Suprapubic skin (tissue), 4 donors: Measurements from ENCODE around the gene AHRR. TPM values are rescaled to one million over a fixed set of nuclear protein-coding genes. Genes with fewer than 3 reads are reported as not detected.

Source experiments
- DNase-seq, 2 donors: peaks; one replicate each; pipeline ENCODE4 v3.0.0-alpha.2; 2019; ENCODE audit warnings: low spot score in 2 of 2
- H3K27ac ChIP-seq: fragments of 200-600 bp; sonication (generic); one replicate; pipeline ENCODE4 v1.5.1; 2019
- H3K27me3 ChIP-seq: fragments of 200-600 bp; sonication (generic); one replicate; pipeline ENCODE4 v1.5.1; 2019
- H3K36me3 ChIP-seq: fragments of 200-600 bp; sonication (generic); one replicate; pipeline ENCODE4 v1.5.1; 2019
- H3K4me1 ChIP-seq: fragments of 200-600 bp; sonication (generic); one replicate; pipeline ENCODE4 v1.5.1; 2019
- H3K4me3 ChIP-seq: fragments of 200-600 bp; sonication (generic); one replicate; pipeline ENCODE4 v1.5.1; 2019; ENCODE audit warnings: mild to moderate bottlenecking
- H3K9me3 ChIP-seq: fragments of 200-600 bp; sonication (generic); one replicate; pipeline ENCODE4 v1.5.1; 2019
- EP300 ChIP-seq: sonication (generic); formaldehyde crosslinking; IDR thresholded peaks from one replicate; pipeline ENCODE4 v1.6.1; 2017; ENCODE audit warnings: antibody characterized with exemption
- POLR2A ChIP-seq, 2 donors: fragments of 450-650 bp; IDR thresholded peaks; one replicate each; pipeline ENCODE4 v1.6.1; 2017; ENCODE audit warnings: antibody characterized with exemption in 2 of 2, mild to moderate bottlenecking in 2 of 2, moderate library complexity in 2 of 2
- POLR2AphosphoS5 ChIP-seq, 3 donors: sonication (generic); formaldehyde crosslinking; IDR thresholded peaks; one replicate each; pipeline ENCODE4 v1.6.1; 2017; ENCODE audit warnings: antibody characterized with exemption in 3 of 3
- WGBS: methylation state at CpG from one replicate; pipeline ENCODE4 v1.1.5; 2018; 5-methylcytosine and 5-hydroxymethylcytosine counted together
- total RNA-seq, 4 donors: library from RNA; depleted of rRNA; stranded (reverse); fragments of >200 nt; gene quantifications; one replicate each; pipeline ENCODE4 v1.1.0, GENCODE V29; 2016
- TF ChIP-seq, protein P1 (sequence below), 2 donors: fragments of 200-600 bp in 1 of 2; fragments of 450-650 bp in 1 of 2; sonication (generic) in 1 of 2; IDR thresholded peaks; one replicate each; pipeline ENCODE4 v1.5.1; 2016 to 2019; ENCODE audit warnings: antibody characterized with exemption in 2 of 2, mild to moderate bottlenecking in 1 of 2, moderate library complexity in 1 of 2

Gene AHRR
- total RNA-seq, 4 donors from 2014 or later = 3.0 to 10.7 (median 4.2) TPM

GRCh38 chr5:375336-375920 is 53.9 kb downstream of the AHRR start:
- Histone ChIP-seq H3K4me3 (no peak overlapping the region), H3K27me3 (peaks cover 27% of the 10 kb centered on the region), H3K9me3 (no peaks in the 10 kb centered on the region), H3K36me3 (no peaks in the 10 kb centered on the region), H3K27ac (no peak overlapping the region), H3K4me1 (peaks cover 13% of the 10 kb centered on the region)
- TF ChIP-seq EP300 = no peak
- TF ChIP-seq POLR2AphosphoS5 (IDR thresholded peaks at IDR 0.05) = no peak
- no peak for TF ChIP-seq POLR2A (IDR thresholded peaks at IDR 0.05)
- TF ChIP-seq, protein P1, sequence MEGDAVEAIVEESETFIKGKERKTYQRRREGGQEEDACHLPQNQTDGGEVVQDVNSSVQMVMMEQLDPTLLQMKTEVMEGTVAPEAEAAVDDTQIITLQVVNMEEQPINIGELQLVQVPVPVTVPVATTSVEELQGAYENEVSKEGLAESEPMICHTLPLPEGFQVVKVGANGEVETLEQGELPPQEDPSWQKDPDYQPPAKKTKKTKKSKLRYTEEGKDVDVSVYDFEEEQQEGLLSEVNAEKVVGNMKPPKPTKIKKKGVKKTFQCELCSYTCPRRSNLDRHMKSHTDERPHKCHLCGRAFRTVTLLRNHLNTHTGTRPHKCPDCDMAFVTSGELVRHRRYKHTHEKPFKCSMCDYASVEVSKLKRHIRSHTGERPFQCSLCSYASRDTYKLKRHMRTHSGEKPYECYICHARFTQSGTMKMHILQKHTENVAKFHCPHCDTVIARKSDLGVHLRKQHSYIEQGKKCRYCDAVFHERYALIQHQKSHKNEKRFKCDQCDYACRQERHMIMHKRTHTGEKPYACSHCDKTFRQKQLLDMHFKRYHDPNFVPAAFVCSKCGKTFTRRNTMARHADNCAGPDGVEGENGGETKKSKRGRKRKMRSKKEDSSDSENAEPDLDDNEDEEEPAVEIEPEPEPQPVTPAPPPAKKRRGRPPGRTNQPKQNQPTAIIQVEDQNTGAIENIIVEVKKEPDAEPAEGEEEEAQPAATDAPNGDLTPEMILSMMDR (IDR thresholded peaks at IDR 0.05) = no peak
- 90% methylated on average over 6 of the region's 21 CpGs for WGBS
- DNase-seq = peak; percentile 50 to 71

DNA sequence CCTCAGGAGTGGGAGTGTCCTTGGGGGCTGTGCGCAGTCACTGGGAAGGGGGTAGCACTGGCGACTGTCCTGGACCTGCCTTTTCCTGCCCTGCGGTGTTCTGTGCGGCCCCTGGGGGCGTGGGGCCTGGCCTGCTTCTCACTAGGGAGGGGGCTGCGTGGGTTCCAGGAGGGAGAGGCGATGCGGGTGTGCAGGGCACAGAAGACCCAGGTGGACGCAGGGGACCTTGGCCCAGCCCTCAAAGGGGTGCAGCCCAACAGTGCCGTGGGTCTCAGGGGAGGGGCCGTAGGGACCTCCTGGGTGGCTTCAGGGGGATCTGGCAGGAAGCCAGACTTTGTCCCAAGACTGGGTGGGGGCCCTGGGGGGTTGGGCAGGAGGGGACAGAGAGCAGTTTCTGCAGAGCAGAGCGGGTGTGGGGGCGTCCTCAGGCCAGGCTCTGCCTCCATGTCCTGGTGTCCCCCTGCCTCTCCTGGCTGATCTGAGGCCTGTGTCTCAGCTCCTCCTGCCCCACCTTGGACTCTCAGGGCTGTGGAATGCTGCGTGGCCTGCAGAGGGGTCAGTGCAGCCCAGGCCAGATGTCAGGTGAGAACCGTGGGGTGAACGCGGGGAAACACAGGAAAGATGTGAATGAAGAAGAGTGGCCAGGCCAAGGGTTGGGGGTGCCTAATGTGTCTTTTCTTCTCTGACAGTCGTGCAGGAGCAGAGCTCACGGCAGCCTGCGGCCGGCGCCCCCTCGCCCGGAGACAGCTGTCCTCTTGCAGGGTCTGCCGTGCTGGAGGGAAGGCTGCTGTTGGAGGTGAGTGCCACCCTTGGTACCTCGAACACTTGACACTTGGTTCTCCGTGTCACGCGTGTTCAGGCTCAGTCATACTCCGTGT is 54.6 kb downstream of the AHRR start:
- H3K27ac ChIP-seq = no peak overlapping the region
- no peaks in the 10 kb centered on the region for H3K9me3 ChIP-seq
- H3K36me3 ChIP-seq = no peaks in the 10 kb centered on the region
- peak; percentile 53 to 77 for DNase-seq
- TF ChIP-seq, protein P1 (IDR thresholded peaks at IDR 0.05) = no peak
- TF ChIP-seq POLR2A (IDR thresholded peaks at IDR 0.05) = no peak
- TF ChIP-seq POLR2AphosphoS5 (IDR thresholded peaks at IDR 0.05) = no peak
- TF ChIP-seq EP300 = no peak
- 86% methylated on average over 28 of the region's 30 CpGs for WGBS
- peaks cover 13% of the 10 kb centered on the region for H3K4me1 ChIP-seq
- no peak overlapping the region for H3K4me3 ChIP-seq
- peaks cover 27% of the 10 kb centered on the region for H3K27me3 ChIP-seq

DNA sequence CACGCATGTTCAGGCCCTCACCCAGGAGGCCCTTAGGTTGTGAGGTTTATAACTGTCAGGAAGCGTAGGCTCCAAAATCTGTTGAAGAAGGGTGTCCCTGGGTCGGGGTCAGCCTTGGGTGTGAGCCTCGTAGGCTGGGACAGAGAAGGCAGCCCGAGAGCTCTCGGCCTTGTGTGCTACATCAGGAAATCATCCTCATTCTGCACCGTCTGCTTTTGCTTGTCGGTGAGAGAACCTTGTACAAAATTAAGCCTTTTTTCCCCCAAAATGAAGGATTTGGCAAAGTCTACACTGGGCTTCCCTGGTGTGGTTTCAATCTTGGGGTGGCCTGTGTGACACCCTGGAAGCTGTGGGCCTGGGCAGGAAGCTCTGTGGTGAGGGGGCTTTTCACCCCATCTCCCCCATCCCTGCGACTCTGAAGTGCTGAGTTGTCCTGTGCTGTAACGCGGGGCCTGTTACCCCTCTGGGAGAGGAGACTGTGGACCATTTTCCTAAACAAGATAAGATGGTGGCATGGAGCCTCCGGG is 55.3 kb downstream of the AHRR start:
- Histone ChIP-seq H3K4me1 (peaks cover 13% of the 10 kb centered on the region), H3K27ac (no peak overlapping the region), H3K9me3 (no peaks in the 10 kb centered on the region), H3K4me3 (no peak overlapping the region), H3K27me3 (peaks cover 27% of the 10 kb centered on the region), H3K36me3 (no peaks in the 10 kb centered on the region)
- no peak for TF ChIP-seq POLR2AphosphoS5 (IDR thresholded peaks at IDR 0.05)
- no peak for TF ChIP-seq POLR2A (IDR thresholded peaks at IDR 0.05)
- no peak for TF ChIP-seq EP300
- TF ChIP-seq, protein P1 (IDR thresholded peaks at IDR 0.05) = no peak
- DNase-seq = peak in 1 of 2 donors; percentile 56
- 95% methylated on average over 11 of the region's 12 CpGs for WGBS

GRCh38 chr5:377326-377981 is 55.9 kb downstream of the AHRR start:
- 94% methylated on average over 7 of the region's 10 CpGs for WGBS
- H3K9me3 ChIP-seq = no peaks in the 10 kb centered on the region
- peaks cover 27% of the 10 kb centered on the region for H3K27me3 ChIP-seq
- no peak overlapping the region for H3K27ac ChIP-seq
- H3K36me3 ChIP-seq = no peaks in the 10 kb centered on the region
- TF ChIP-seq, protein P1 (IDR thresholded peaks at IDR 0.05) = no peak
- TF ChIP-seq EP300 (no peak), POLR2AphosphoS5 (IDR thresholded peaks at IDR 0.05) (no peak), POLR2A (IDR thresholded peaks at IDR 0.05) (no peak)
- peaks cover 13% of the 10 kb centered on the region for H3K4me1 ChIP-seq
- no peak overlapping the region for H3K4me3 ChIP-seq
- DNase-seq = peak; percentile 50 to 70
